NCI-H128 (cell line): Measurements from ENCODE around the gene CERS1.

ENCODE experiments used
- DNase-seq: peaks from one replicate; lab custom pipeline; 2025; ENCODE audit not compliant: unreplicated experiment; lab: John Stamatoyannopoulos, UW

The CERS1 gene

DNA sequence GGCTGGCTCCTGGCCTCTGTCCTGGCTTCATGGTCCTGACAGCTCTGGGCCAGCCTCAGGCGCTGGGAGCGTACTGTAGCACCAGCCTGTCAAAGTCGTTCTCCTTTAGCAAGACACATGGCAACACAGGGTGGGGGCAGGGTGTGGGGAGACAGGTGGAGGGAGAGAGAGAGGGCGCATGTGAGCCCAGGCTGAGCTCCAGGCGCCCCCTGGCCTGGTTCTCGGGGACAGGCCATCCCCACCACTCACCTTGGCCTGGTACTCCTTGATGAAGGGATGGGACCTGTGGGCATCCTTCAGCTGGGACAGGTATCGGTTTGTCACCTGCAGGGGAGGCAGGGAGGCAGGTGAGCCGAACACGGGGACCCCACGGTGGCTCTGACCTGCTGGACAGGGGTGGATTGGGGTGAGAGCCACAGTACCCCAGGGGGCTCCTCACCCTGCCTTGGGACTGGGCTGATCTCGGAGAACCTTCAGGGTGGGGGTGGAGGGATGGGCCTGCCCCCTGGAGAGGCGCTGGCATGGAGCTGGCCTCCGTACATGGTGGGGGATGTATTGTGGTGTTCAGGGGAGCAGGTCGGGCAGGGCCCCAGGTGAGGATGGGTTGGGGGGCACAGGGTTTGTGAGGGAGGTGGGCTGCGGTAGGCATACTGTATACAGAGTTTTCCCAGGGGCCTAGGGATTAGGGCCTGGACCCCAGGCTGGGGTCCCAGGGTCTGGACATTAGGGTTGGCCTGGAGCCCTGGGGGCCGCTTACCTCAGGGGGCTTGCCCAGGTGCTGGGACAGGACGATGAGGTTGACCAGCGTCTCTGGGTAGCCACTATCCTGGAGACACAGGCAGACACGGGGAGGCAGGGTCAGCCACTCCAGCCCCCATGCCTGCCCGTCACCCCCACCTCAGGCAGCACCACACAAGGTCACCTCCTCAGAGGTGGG, 3.9 kb upstream of the CERS1 start:
- no peak for DNase-seq

DNA sequence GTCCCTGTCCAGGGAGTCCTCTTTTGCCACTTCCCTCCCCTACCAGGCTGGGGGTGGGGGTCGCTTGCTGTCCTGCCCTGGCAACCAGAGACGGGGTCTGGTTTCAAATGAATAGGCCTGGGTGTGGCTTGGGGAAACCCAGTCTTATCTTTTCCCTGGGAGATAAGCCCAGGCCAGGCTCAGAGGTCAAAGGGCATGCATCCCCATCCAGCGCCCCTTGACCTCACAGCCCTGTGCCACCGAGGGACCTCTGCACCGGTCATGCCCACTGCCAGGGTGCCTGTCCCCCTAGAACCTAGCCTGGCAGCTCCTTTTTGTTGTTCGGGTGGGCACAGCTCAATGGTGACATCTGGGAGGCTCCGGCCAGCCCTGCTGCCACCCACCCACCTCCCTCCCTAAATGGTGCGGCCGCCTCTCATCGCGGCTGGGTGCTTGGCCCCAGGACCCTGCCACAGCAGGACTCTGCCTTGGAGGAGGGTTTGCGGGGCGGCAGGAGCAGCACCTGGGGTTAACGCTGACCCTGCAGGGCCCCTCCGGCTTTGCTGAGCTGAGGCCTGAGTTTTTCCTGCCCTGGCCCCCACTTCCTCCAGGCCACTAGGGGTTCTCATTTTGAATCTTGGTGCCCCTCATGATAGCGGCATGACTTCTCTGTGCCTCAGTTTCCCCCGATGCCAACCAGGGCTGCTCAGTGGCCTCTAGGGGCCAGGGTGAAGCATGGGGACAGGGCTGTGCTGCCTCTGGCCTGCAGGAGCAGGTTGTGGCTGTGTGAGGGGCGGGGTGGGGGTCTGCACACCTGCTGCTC, 2.9 kb upstream of the CERS1 start:
- DNase-seq, result no peak

DNA sequence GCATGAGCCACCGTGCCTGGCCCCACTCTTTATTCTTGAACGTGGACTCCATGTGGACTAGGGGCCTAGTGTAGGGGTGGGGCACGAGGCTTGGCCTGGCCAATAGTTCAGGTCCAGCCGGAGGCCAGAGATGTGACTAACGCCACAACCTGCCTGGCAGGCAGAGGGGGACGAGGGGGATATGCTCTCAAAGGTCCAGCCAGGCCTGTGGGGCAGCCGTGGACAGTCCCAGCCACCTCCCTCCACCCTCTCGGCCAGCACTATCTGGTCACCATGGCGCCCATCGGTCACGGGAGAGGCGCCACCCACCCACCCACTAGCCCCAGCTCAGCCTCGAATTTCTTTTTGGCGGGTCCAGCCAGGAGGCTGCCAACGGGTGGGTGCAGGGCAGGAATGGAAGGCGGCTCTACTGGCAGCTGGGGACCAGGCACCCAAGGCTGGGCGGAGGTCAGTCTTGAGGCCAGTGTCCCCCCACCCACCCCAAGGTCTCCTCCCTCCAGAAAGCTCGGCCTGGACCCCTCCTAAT, 2.2 kb upstream of the CERS1 start:
- no peak for DNase-seq

DNA sequence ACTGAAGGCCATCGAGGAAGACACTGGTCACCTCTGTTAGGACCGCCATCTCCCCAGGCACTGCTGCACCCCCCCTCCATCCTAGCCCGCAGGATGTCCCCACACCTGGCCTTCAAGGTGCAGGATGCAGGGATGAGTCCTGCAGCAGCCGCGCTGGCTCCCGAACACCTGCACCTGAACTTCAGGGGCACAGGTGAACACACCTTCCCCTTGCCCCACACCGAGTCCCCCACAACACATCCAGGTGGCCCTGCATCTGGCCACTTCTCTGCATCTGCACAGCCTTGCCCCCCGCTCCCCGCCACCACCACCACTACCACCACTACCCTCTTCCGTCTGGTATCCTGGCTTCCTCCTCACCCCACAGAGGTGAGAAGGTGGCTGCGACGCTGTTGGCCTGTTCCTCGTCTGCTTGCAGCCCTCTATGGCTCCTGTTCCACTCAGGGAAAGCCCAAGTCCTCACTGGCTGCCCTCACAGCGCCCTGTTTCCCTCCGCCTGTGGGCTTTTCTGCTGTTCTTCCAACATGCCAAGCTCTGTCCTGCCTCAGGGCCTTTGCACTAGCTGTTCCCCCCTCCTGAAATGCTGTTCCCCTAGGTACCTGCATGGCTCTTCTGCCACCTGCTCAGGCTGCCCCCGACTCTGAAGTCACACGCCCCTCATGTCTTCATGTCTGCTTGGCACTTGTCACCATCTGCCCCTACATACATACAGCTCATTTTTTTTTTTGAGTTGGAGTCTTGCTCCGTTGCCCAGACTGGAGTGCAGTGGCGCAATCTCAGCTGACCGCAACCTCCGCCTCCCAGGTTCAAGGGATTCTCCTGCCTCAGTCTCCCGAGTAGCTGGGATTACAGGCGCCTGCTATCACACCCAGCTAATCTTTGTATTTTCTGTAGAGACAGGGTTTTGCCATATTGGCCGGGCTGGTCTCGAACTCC, 1.4 kb upstream of the CERS1 start:
- no peak for DNase-seq

DNA sequence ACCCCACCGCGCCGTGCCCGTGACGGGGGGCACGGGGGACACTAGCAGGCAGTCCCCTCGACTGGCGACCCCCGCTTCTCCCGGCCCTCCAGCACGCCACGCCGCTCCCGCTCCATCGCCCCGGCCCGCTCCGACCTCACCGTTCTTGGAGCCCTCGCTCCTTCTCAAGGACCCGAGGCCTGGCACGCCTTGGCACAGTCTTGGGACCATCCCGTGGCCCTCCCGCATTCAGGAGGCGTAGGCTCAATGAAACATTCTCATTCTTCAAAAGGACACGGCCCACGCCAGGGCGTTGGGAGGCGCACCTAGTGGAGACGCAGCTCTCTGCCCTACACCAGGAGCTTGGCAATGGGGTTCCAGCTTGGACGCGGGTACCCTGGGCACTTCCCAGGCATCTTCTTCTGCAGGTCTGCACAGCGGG, 473 bp upstream of the CERS1 start:
- no peak for DNase-seq

DNA sequence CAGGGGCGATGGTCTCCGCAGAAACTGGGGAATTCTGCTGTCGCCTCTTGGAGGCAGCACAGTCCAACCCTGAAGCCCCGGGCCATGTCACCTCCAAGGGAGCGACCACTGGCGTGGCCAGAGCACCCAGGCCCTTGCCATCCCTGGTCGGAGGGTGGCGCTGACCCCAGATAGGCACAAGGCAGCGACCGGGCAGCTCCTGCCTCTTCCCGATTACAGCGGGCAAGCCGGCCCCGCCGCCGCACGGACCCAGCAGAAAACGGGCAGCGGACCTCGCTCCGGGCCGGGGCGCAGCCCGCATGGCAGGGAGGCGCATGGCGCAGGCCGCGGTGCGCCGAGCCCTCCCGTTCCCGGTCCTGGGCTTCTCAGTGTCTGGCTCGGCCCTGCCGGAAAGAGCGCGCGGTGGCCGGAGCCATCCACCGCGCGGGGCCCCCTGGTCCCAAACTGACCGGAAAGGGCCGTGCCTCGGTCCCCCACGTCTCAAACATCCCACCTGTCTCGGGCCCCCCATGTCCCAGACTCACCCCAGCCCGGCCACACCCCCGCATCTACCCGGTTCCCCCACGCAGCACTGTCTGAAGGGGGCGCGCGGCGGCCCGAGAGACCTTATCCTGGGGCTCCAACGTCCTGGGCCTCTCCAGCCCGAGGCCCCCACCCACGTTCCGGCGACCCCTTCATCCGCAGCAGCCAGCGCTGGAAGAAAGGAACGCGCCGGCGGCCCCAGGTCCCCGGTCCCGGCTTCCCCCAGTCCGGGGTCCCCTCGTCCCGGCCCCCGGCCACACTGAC, 727 bp downstream of the CERS1 start:
- DNase-seq, result no peak

DNA sequence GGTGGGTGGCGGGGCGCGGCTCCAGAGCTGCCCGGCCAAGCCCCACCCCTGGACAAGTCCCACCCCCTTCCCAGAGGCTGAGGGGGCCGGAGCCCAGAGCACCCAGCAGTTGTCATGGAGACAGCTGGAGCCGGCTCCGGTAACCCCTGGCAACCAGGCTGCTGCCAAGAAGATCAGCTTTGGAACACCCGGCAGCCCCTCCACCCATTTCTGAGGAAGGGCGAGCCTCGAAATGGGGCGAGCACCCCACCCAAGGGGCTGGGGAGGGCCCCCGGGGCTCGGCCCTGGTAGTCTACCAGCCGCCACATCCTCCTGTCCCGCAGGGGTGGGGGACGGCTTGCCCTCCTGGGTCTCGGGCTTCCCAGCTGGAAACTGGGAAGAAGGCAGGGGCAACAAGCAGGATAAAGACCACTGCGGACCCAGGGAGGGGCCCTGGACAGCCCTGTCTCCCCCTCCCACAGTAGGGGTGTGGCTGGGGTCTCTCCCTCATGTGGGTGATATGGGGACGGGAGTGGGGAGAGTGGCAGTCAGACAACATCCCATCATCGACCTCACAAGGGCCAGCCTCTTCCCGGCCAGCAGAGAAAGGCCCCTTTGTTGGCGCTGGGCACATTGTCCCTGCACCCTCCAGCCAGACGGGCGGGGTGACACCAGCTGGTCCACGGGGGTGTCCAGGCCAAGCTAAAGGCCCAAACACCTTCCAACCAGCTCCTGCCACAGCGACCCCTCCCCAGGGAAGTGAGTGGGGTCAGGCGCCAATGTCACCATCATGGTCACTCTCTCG, 1.5 kb downstream of the CERS1 start:
- DNase-seq, result peak; percentile 23

DNA sequence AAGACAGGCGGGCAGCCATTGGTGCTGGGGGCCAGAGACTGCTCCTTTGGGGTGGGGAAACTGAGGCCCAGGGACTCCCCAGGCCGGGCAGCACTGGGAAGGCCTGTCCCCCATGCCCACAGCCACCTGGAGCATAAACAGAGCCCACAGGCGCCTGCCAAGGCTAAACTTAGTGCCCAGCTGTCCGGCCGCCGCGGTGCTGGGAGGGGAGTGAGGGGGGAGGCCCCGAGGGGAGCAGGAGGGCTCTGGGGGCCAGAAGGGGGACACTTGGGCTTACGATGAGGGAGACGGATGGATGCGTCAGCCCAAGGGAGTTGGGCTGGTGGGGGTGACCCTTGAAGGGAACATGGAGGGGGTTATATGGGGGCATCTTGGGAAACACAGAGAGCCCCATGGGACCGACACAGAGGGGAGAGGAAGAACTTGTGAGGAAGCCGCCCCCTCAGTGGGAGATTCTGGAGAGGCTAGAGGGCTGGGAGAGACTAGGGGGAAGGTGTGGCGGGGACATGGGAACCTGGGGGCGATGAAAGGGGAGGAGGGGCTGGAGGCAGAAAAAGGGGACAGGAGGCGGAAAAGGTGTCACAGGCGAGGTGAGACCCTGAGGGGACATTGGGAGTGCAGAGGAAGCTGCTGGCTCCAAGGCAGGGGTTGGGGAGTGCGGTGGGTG, 2.2 kb downstream of the CERS1 start:
- DNase-seq, result no peak

DNA sequence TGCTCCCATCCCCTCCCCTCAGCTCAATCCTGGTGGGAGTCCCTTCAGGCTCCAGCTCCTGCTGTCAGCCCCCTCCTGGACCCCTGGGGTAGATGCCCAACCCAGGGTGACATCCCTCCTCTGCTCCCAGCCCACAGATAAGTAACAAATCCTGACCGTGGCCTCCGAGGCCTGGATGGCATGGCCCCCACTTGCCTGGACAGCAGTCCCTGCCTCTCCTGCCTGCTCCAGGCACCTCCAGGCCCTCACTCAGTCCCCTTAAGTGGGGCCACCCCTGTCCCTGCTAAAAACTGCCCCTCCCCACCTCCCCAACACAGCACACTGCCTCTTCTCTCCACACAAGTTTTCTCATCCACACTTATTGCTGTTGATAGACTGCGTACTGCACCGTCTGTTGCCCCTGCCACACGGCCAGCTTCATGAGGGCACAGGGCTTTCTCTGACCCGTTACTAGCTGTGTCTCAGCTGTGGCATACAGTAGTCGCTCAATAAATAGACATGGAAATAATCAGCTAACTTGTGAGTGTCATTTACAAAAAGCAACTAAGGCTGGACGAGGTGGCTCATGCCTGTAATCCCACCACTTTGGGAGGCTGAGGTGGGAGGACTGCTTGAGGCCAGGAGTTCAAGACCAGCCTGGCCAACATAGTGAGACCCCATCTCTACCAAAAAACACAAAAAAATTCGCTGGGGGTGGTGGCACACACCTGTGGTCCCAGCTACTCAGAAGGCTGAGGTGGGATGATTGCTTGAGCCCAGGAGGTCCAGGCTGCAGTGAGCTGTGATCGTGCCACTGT, 5.8 kb downstream of the CERS1 start:
- no peak for DNase-seq

DNA sequence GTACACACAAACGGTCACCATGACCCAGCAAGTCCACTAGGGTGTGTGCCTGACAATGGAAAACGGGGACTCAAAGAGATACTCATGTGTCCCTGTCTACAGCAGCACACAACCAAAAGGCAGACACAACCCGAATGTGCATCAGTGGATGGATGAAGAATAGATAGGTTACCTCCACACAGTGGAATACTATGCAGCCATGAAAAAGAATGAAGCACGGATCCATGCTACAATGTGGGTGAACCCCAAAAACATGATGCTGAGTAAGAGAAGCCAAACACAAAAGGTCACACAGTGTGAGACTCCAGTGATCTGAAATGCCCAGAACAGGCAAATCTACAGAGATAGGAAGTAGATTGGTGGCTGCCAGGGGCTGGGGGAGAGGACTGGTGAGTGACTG, 9.0 kb downstream of the CERS1 start:
- DNase-seq, result no peak

DNA sequence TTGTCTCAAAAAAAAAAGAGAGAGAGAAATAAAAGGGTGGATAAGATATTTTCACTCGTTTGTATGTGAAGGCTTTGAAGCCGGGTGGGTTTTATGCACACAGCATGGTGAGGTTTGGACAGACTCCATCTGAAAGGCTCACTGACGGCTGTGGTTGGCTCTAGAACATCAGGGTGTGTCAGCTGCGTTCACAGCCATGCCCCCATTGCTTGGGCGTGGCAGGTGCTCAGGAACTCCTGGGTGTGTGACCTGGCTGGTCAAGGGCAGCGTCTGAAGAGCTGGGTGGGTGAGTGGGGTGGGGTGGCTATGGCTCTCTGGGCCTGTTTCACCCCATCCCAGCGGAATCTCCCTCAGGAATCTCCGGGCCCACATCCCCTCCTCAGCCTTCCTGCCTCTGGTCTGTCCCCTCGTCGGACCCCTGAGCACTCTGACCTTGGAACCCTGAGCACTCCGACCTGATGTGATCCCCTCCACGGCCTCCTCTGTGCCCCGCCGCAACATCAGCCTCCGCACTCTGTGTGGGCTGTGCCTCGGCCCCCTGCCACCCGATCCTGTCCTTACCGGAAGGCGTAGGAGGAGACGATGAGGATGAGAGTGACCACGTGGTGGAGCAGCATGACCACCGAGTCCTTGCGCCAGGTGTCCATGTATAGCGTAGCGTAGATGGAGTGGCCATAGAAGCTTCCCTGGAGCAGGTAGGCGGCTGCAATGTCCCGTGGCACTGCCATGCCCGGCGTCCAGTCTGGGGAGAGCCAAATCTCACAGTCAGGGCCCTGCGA, 12.2 kb downstream of the CERS1 start:
- DNase-seq, result no peak

DNA sequence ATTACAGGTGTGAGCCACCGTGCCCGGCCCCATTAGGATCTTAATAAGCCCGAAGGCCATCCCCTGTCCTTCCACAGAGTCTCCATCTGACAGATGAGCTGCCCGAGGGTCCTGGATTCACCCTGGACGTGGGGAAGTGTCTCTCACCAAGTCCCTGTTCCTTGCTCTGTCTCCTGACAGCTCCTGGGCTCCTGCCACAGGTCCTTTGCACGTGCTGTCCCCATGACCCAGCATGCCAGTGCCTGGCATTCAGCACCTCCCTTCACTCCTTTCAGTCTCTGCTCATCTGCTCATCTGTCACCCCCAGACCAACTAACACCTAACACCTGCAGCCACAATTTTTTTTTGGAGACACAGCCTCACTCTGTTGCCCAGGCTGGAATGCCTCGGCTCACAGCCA, 14.5 kb downstream of the CERS1 start:
- DNase-seq, result no peak

DNA sequence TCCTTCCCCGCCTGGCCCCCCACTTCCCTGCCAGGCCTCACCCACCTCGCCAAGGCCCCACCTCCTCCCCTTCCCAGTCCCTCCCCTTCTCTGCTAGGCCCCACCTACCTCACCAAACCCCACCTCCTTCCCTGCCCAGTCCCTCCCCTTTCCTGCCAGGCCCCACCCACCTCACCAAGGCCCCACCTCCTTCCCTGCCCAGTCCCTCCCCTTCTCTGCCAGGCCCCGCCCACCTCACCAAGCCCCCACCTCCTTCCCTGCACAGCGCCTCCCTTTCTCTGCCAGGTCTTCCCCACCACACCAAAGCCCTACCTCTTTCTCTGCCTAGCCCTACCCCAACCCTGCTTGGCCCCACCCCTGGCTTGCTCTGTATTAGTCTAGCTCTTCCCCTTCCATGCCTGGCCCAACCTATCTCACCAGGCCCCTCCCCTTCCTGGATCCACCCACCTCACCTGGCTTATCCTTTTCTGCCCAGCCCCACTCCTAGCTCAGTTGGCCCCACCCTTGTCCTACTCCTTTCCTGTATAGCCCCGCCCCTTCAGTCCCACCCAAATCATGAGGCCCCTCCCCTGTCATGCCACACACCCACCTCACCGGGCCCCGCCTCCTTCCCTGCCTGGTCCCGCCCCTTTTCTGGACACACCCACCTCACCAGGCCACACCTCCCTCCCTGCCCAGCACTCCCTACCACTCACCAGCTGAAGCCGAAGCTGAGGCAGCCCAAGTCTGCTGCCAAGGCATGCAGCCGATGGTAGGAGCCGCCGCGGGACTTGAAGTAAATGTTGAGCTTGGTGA, 16.2 kb downstream of the CERS1 start:
- DNase-seq, result no peak

DNA sequence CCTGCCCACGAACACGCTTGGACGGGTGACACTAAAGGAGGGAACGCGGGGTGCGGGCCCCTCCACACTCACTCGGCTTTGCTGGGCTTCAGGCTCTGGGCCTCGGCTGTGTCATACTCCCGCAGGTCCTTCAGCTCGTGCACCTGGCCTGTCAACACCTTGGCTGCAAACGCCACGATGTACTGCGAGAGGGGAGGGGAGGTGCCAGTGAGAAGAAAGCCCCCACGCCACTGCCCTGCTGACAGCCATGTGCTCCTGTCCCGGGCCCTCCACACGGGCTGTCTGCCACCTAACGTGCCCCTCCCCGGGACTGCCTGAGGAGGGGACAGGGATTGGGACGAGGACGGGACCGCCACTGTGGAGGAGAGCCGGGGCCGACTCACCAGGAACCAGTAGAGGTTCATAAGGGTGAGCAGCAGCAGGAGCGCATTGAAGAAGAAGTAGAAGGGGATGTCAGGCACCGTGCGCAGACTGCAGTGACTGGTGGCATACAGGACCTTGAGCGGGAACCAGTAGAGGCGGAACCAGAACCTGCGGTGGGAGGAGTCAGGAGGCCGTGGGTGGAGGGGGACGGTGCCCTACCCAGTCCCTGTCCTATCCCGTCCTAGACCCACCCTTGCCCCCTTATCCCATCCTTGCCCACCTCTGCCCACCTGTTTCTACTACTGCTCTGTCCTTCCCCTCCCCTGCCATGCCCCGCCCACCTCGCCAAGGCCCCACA, 16.9 kb downstream of the CERS1 start:
- no peak for DNase-seq

DNA sequence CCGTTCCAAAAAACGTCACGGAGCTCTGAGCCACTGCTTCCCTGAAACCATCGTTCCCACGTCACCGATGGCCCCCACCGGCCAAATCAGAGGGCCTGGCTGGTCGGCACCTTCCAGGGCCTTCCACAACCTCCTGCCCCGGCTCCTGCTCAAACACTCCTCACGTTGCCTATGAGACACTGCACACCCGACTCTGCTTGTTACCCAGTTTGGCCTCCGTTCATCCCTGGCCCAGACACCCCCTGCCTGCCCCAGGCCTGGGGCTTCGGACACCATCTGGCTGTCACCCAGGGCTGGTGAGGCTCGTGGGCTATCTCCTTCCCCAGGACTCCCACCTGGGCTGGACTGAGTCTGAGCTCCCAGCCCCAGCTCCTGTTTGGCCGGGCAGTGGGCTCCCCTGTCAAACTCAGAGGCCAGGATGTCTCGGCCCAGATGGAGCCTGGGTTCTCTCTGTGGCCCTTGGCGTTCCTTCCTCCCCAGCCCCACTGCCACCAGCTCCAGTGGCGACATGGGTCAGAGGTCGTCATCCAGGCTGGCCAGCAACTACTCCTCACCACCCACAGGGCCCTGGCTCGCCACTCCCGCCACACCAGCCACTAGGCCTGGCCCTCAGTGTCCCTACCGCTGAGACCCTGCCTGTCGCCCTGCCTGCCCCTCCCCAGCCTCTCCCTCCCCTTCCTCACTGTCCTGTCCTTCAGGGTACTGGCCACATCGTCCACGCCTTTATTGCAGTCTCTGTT, 17.7 kb downstream of the CERS1 start:
- DNase-seq, result no peak
